IMR-90 (cell line): ENCODE measurements around the gene CUTA. TPM values are rescaled to one million over a fixed set of nuclear protein-coding genes. Genes with fewer than 3 reads are reported as not detected.

Experiments used
- ATAC-seq: fragments of 200-7000 bp; cut with Tn5 transposase; 2 replicates; pipeline ENCODE4 v1.9.1; 2020; ENCODE audit warnings: low read depth, mild to moderate bottlenecking, moderate library complexity
- BruUV-seq: library from RNA; stranded (reverse); fragments of 400-500 nt; replicated peaks from 2 replicates; lab custom pipeline; 2021; lab: Mats Ljungman, UMichigan
- CTCF ChIA-PET: fragments of 300-600 bp; formaldehyde crosslinking; extraction: SDS; loops from one replicate; lab custom pipeline; 2021; ENCODE audit warnings: antibody characterized with exemption; lab: Yijun Ruan, JAX
- POLR2A ChIA-PET: fragments of 300-600 bp; sonication (Branson Sonifier 250); formaldehyde crosslinking; loops from one replicate; lab custom pipeline; 2022; ENCODE audit warnings: antibody characterized with exemption; ENCODE audit not compliant: unreplicated experiment; lab: Charles Lee
- DNase-seq: peaks from one replicate; pipeline ENCODE4 v3.0.0; 2013
- H2AFZ ChIP-seq: replicated peaks from 2 replicates; pipeline ENCODE3; 2013; ENCODE audit warnings: low read length, mild to moderate bottlenecking; ENCODE audit not compliant: poor library complexity
- H2AK5ac ChIP-seq: 2 replicates; pipeline ENCODE4 v1.6.1; 2013; ENCODE audit warnings: low read depth, low read length, inconsistent platforms
- H2AK9ac ChIP-seq: replicated peaks from 2 replicates; pipeline ENCODE3; 2013; ENCODE audit warnings: mild to moderate bottlenecking, low read depth, low read length, moderate library complexity; ENCODE audit not compliant: poor library complexity
- H2BK120ac ChIP-seq: 2 replicates; pipeline ENCODE4 v1.6.1; 2013; ENCODE audit warnings: low read depth, low read length, inconsistent platforms
- H2BK15ac ChIP-seq: 3 replicates; pipeline ENCODE4 v1.6.1; 2013; ENCODE audit warnings: low read depth, low read length, inconsistent platforms
- H2BK20ac ChIP-seq: 2 replicates; pipeline ENCODE4 v1.6.1; 2013; ENCODE audit warnings: low read depth, mild to moderate bottlenecking, inconsistent platforms, low read length, moderate library complexity
- H2BK5ac ChIP-seq: 2 replicates; pipeline ENCODE4 v1.6.1; 2013; ENCODE audit warnings: mild to moderate bottlenecking, low read depth, low read length, inconsistent platforms; ENCODE audit not compliant: poor library complexity, severe bottlenecking
- H3K14ac ChIP-seq: replicated peaks from 2 replicates; pipeline ENCODE4 v1.6.1; 2013; ENCODE audit warnings: low read depth, low read length, inconsistent platforms
- H3K18ac ChIP-seq: 2 replicates; pipeline ENCODE4 v1.6.1; 2013; ENCODE audit warnings: low read depth, low read length, control low read depth
- H3K23ac ChIP-seq: 2 replicates; pipeline ENCODE4 v1.6.1; 2013; ENCODE audit warnings: low read depth, low read length, inconsistent platforms
- H3K27ac ChIP-seq: 2 replicates; pipeline ENCODE4 v1.5.1; 2013; ENCODE audit warnings: mild to moderate bottlenecking, control low read depth, low read length; ENCODE audit not compliant: insufficient read depth
- H3K27me3 ChIP-seq: 2 replicates; pipeline ENCODE4 v1.6.1; 2013; ENCODE audit warnings: low read length; ENCODE audit not compliant: control insufficient read depth, insufficient read depth
- H3K36me3 ChIP-seq: 2 replicates; pipeline ENCODE4 v1.6.1; 2013; ENCODE audit warnings: low read length, mixed read lengths; ENCODE audit not compliant: control insufficient read depth, insufficient read depth
- H3K4ac ChIP-seq: 2 replicates; pipeline ENCODE4 v1.6.1; 2013; ENCODE audit warnings: low read depth, low read length, inconsistent platforms
- H3K4me1 ChIP-seq: 2 replicates; pipeline ENCODE4 v1.6.1; 2013; ENCODE audit warnings: low read length, mixed read lengths; ENCODE audit not compliant: control insufficient read depth, insufficient read depth
- H3K4me2 ChIP-seq: 2 replicates; pipeline ENCODE4 v1.6.1; 2013; ENCODE audit warnings: low read depth, mild to moderate bottlenecking, control low read depth, low read length, moderate library complexity
- H3K4me3 ChIP-seq: 2 replicates; pipeline ENCODE4 v1.5.1; 2013; ENCODE audit warnings: low read depth, mild to moderate bottlenecking, control low read depth, low read length, moderate library complexity; ENCODE audit not compliant: insufficient read depth
- H3K56ac ChIP-seq: 2 replicates; pipeline ENCODE4 v1.6.1; 2013; ENCODE audit warnings: low read length, inconsistent platforms; ENCODE audit not compliant: insufficient read depth; ENCODE audit errors: extremely low read depth
- H3K79me1 ChIP-seq, 2 experiments: 2 replicates each; pipeline ENCODE4 v1.6.1; 2013; ENCODE audit warnings: low read length in 2 of 2, inconsistent platforms in 1 of 2, low read depth in 1 of 2
- H3K9ac ChIP-seq: 2 replicates; pipeline ENCODE4 v1.6.1; 2013; ENCODE audit warnings: low read depth, low read length, control low read depth
- H3K9me1 ChIP-seq: 2 replicates; pipeline ENCODE4 v1.6.1; 2013; ENCODE audit warnings: low read length, inconsistent platforms; ENCODE audit not compliant: insufficient read depth
- H3K9me3 ChIP-seq: 2 replicates; pipeline ENCODE4 v1.6.1; 2013; ENCODE audit warnings: low read length; ENCODE audit not compliant: control insufficient read depth, insufficient read depth
- H4K20me1 ChIP-seq: 2 replicates; pipeline ENCODE4 v1.6.1; 2013; ENCODE audit warnings: low read length, inconsistent platforms; ENCODE audit not compliant: insufficient read depth
- H4K5ac ChIP-seq: 2 replicates; pipeline ENCODE4 v1.6.1; 2013; ENCODE audit warnings: mild to moderate bottlenecking, low read depth, low read length, control low read depth
- H4K8ac ChIP-seq, 2 experiments: 2 replicates each; pipeline ENCODE4 v1.6.1; 2013; ENCODE audit warnings: low read depth in 2 of 2, low read length in 2 of 2, control low read depth in 1 of 2, inconsistent platforms in 1 of 2
- H4K91ac ChIP-seq: 2 replicates; pipeline ENCODE4 v1.6.1; 2013; ENCODE audit warnings: low read depth, low read length, inconsistent platforms; ENCODE audit not compliant: insufficient read depth
- CEBPB ChIP-seq: IDR thresholded peaks from 2 replicates; pipeline ENCODE4 v1.6.1; 2012; ENCODE audit warnings: low read depth, low read length, improper control_type of control experiment
- CTCF ChIP-seq: conservative IDR thresholded peaks from 2 replicates; pipeline ENCODE4 v1.5.1; 2012; ENCODE audit warnings: mild to moderate bottlenecking, low read depth, low read length, improper control_type of control experiment
- FOS ChIP-seq: fragments of 150-350 bp; IDR thresholded peaks from 2 replicates; pipeline ENCODE4 v1.6.1; 2016; ENCODE audit warnings: low read depth, low read length
- POLR2A ChIP-seq: IDR thresholded peaks from 2 replicates; pipeline ENCODE4 v1.6.1; 2012; ENCODE audit warnings: mild to moderate bottlenecking, low read depth, low read length
- RAD21 ChIP-seq: IDR thresholded peaks from 2 replicates; pipeline ENCODE4 v1.6.1; 2012; ENCODE audit warnings: low read length, improper control_type of control experiment
- RCOR1 ChIP-seq: IDR thresholded peaks from 2 replicates; pipeline ENCODE4 v1.6.1; 2012; ENCODE audit warnings: mild to moderate bottlenecking, low read length, improper control_type of control experiment; ENCODE audit not compliant: insufficient replicate concordance
- SMC3 ChIP-seq: fragments of 150-350 bp; IDR thresholded peaks from 2 replicates; pipeline ENCODE4 v1.6.1; 2016; ENCODE audit warnings: low read depth, mild to moderate bottlenecking, antibody characterized with exemption, low read length, moderate library complexity
- WGBS, 2 experiments: methylation state at CpG; one replicate each; pipeline versions ENCODE4 v1.1.5 to v1.1.7; 2013; ENCODE audit warnings: missing lambda C conversion rate in 2 of 2; ENCODE audit not compliant: insufficient read length in 1 of 2; ENCODE audit errors: extremely low coverage in 2 of 2; 5-methylcytosine and 5-hydroxymethylcytosine counted together
- dilution Hi-C: fragments of 300-500 bp; cut with HindIII; formaldehyde crosslinking; loops from one replicate; pipeline ENCODE4 v1.14.3; 2018; ENCODE audit warnings: low sequenced_read_pairs; ENCODE audit not compliant: unreplicated experiment
- in situ Hi-C: fragments of 300-500 bp; cut with MboI; formaldehyde crosslinking; loops from 3 replicates; pipeline ENCODE4 v1.14.3; 2019; ENCODE audit warnings: low sequenced_read_pairs, inconsistent platforms, mixed read lengths
- intact Hi-C: fragments of 100-400 bp; cut with micrococcal nuclease; formaldehyde crosslinking; loops from 2 replicates; pipeline ENCODE4 v1.10.0; 2022
- polyA plus RNA-seq, 3 experiments: library from polyadenylated mRNA; depleted of rRNA; stranded (reverse); fragments of >200 nt; gene quantifications; 2 replicates each; pipeline ENCODE4 v1.2.3, GENCODE V29; 2012; ENCODE audit warnings: low replicate concordance in 1 of 3
- total RNA-seq: library from RNA; depleted of rRNA; stranded (reverse); fragments of >200 nt; gene quantifications from 2 replicates; pipeline ENCODE4 v1.2.3, GENCODE V29; 2012
- TF ChIP-seq, protein P1 (sequence below): fragments of 150-350 bp; IDR thresholded peaks from 2 replicates; pipeline ENCODE4 v1.6.1; 2016; ENCODE audit warnings: low read depth, mild to moderate bottlenecking, low read length, moderate library complexity, borderline replicate concordance

The CUTA gene
- total and polyA plus RNA-seq, 2 of the 4 experiments (the other 2 are of a cell fraction), result 136 to 427 TPM

GRCh38 chr6:33384581-33385020 lies 33.3 kb downstream of the CUTA start:
- Histone ChIP-seq H4K8ac (peak overlapping the region in 1 of 2 experiments; percentile 14; a peak in 1 of 4 replicates), H3K56ac (no peak overlapping the region), H4K91ac (no peak overlapping the region), H3K4me1 (no peaks in the 10 kb centered on the region), H3K36me3 (no peaks in the 10 kb centered on the region), H3K79me1 (no peaks in the 10 kb centered on the region), H4K5ac (no peak overlapping the region), H3K9ac (no peak overlapping the region), H2BK20ac (no peak overlapping the region), H3K23ac (no peak overlapping the region), H2AFZ (peak overlapping the region; percentile 80), H2BK15ac (no peak overlapping the region), H2AK5ac (no peak overlapping the region), H3K27ac (no peak overlapping the region), H3K4me2 (no peak overlapping the region), H2BK120ac (no peak overlapping the region), H3K9me1 (no peaks in the 10 kb centered on the region), H3K14ac (no peak overlapping the region), H3K18ac (no peak overlapping the region), H2BK5ac (no peak overlapping the region), H3K4me3 (no peak overlapping the region), H3K9me3 (no peaks in the 10 kb centered on the region), H4K20me1 (no peaks in the 10 kb centered on the region), H2AK9ac (peak overlapping the region; percentile 31), H3K4ac (no peak overlapping the region), H3K27me3 (0 out of 2 replicates have a peak, but pooled peaks cover 2% of the 10 kb centered on the region)
- WGBS, 2 experiments, result 24% methylated on average over 3 of the region's 4 CpGs; no CpG with 5 or more reads in 1 of the 2 experiments
- in situ Hi-C loops, result no loop called here
- DNase-seq (peak; percentile 80), ATAC-seq (peak; percentile 96)
- ChIA-PET POLR2A (interaction anchor here (0.6 kb wide), 1 partner anchor 66 kb away, joined by 11 read pairs; no protein-coding TSS in a partner anchor), CTCF (interaction anchor here (0.6 to 1.0 kb wide), 12 partner anchors 10 to 407 kb away, joined by 3 to 5 read pairs (median 3); no protein-coding TSS in a partner anchor)
- BruUV-seq, result no TSS peak
- TF ChIP-seq FOS (no peak), POLR2A (no peak), RAD21 (peak; percentile 57), SMC3 (peak; percentile 40; the same call in 1 of the 2 replicates), CEBPB (peak; percentile 21; the same call in 1 of the 2 replicates), RCOR1 (no peak), CTCF (peak; percentile 61)
- TF ChIP-seq, protein P1, sequence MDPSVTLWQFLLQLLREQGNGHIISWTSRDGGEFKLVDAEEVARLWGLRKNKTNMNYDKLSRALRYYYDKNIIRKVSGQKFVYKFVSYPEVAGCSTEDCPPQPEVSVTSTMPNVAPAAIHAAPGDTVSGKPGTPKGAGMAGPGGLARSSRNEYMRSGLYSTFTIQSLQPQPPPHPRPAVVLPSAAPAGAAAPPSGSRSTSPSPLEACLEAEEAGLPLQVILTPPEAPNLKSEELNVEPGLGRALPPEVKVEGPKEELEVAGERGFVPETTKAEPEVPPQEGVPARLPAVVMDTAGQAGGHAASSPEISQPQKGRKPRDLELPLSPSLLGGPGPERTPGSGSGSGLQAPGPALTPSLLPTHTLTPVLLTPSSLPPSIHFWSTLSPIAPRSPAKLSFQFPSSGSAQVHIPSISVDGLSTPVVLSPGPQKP, result no peak
- dilution Hi-C loops, result no loop called here
- intact Hi-C loops, result no loop called here
